Activated naive CD8-positive, alpha-beta T cell treated with anti-CD3 and anti-CD28 coated beads, Interleukin-2, amount 50 U/mL, for 24 hours (primary cell): ENCODE measurements around the gene COQ7.

ENCODE experiments used
- ATAC-seq: fragments of 150-1000 bp; cut with Tn5 transposase; one replicate; pipeline ENCODE4 v1.10.0; 2021
- DNase-seq: peaks from one replicate; pipeline ENCODE4 v3.0.0; 2021
- H3K27ac Mint-ChIP-seq: one replicate; pipeline ENCODE4 v1.8.0; 2021; ENCODE audit warnings: mild to moderate bottlenecking, mixed read lengths
- H3K27me3 Mint-ChIP-seq: one replicate; pipeline ENCODE4 v1.8.0; 2021; ENCODE audit warnings: mixed read lengths
- H3K36me3 Mint-ChIP-seq: one replicate; pipeline ENCODE4 v1.8.0; 2021; ENCODE audit warnings: low read depth, mixed read lengths
- H3K4me1 Mint-ChIP-seq: one replicate; pipeline ENCODE4 v1.8.0; 2021; ENCODE audit warnings: mixed read lengths
- H3K4me3 Mint-ChIP-seq: one replicate; pipeline ENCODE4 v1.8.0; 2021; ENCODE audit warnings: mild to moderate bottlenecking, moderate library complexity, mixed read lengths
- H3K9me3 Mint-ChIP-seq: one replicate; pipeline ENCODE4 v1.8.0; 2021; ENCODE audit warnings: mixed read lengths

The COQ7 gene

DNA sequence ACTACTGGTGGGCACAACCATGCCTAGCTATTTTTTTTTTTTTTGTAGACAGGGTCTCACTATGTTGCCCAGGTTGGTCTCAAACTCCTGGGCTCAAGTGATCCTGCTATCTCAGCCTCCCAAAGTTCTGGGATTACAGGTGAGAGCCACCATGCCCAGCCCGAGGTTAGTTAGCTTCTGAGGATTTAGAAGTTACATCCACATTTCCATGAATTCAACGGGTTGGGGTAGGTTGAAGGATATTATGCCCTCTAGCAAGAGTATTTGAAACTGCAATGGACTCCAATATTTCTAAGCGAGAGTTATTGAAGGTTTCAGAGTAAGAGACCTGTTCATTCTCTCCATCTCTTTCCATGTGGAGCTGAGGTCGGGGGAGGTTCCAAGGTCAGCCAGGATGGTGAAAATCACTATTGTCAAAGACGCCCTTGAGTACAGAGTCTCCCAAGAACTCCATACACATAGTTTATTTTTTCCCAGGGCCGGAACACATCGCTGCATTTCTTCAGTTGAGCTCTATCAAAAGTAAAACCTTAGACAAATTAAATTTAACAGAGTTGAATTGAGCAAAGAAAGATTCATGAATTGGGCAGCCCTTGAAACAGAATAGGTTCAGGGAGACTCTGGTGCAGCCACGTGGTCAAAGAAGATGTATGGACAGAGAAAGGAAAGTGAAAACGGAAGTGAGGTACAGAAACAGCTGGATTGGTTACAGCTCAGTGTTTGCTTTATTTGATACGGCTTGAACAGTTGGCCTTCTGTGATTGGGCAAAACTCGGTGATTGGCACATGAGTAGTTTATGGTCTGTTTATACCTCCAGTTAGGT is 27.3 kb downstream of the COQ7 start:
- H3K27me3 Mint-ChIP-seq, result peaks cover 7% of the 10 kb centered on the region
- ATAC-seq (peak; percentile 40), DNase-seq (no peak)
- peak overlapping the region; percentile 41 for H3K27ac Mint-ChIP-seq
- peaks cover 16% of the 10 kb centered on the region for H3K4me1 Mint-ChIP-seq
- H3K9me3 Mint-ChIP-seq, result peaks cover 23% of the 10 kb centered on the region
- peaks cover 3% of the 10 kb centered on the region for H3K36me3 Mint-ChIP-seq
- no peak overlapping the region for H3K4me3 Mint-ChIP-seq

GRCh38 chr16:19095654-19096053 is 28.2 kb downstream of the COQ7 start:
- Mint-ChIP-seq H3K9me3 (peaks cover 23% of the 10 kb centered on the region), H3K4me3 (no peak overlapping the region), H3K27ac (peak overlapping the region; percentile 18), H3K27me3 (peaks cover 7% of the 10 kb centered on the region), H3K4me1 (peaks cover 16% of the 10 kb centered on the region), H3K36me3 (peaks cover 3% of the 10 kb centered on the region)
- DNase-seq, result no peak
- ATAC-seq, result no peak

DNA sequence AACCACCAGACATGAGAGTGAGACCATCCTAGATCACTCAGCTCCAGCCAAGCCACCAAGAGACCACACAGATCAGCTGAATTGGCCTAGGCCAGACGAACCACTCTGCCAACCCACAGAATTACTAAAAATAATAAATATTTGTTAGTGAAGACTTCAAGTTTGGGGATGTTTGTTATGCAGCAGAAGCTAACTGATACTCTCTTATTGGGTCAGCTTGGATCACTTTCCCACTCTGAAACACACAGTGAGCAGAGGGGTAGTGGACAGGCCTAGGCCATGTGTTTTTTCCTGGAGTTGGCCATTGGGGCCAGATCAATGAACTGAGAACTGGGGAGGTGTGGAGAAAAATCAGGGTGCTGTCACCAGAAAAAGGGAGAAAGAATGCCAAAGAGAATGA is 30.8 kb downstream of the COQ7 start:
- no peak for DNase-seq
- no peak for ATAC-seq
- H3K9me3 Mint-ChIP-seq, result peaks cover 15% of the 10 kb centered on the region
- H3K36me3 Mint-ChIP-seq, result peaks cover 3% of the 10 kb centered on the region
- no peak overlapping the region for H3K4me3 Mint-ChIP-seq
- peaks cover 2% of the 10 kb centered on the region for H3K27me3 Mint-ChIP-seq
- no peak overlapping the region for H3K27ac Mint-ChIP-seq
- H3K4me1 Mint-ChIP-seq, result peaks cover 16% of the 10 kb centered on the region

- Mint-ChIP-seq H3K4me1 (peaks cover 3% of the 10 kb centered on the region), H3K4me3 (no peak overlapping the region), H3K27me3 (no peaks in the 10 kb centered on the region), H3K27ac (no peak overlapping the region), H3K36me3 (no peaks in the 10 kb centered on the region), H3K9me3 (peaks cover 8% of the 10 kb centered on the region)
- ATAC-seq, result no peak
- DNase-seq, result no peak
Measured at GRCh38 chr16:19102187-19102872, 34.9 kb downstream of the COQ7 start.

GRCh38 chr16:19104607-19105006 is 37.2 kb downstream of the COQ7 start:
- peaks cover 12% of the 10 kb centered on the region for H3K4me1 Mint-ChIP-seq
- no peak for DNase-seq
- no peaks in the 10 kb centered on the region for H3K9me3 Mint-ChIP-seq
- H3K27me3 Mint-ChIP-seq, result no peaks in the 10 kb centered on the region
- no peak overlapping the region for H3K4me3 Mint-ChIP-seq
- no peak for ATAC-seq
- no peaks in the 10 kb centered on the region for H3K36me3 Mint-ChIP-seq
- no peak overlapping the region for H3K27ac Mint-ChIP-seq

DNA sequence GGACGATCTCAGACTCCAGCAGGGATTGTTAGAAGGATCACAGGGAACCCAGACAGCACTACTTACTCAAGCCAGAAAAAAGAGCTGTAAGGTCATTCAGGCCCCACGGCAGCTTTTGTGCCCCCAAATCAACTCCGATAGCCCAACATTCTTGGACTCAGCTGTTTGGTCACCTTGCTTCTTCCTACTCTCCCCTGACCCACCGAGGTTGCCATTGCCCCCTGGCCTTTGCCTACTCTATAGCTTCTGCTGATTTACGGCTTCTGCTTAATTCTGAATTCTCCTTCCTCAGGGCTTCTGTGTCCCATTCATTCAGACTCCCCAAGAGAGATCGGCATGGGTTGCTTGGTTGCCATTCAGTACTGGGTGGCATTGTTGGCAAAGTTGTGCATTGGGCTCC is 37.7 kb downstream of the COQ7 start:
- Mint-ChIP-seq H3K36me3 (no peaks in the 10 kb centered on the region), H3K27ac (no peak overlapping the region), H3K27me3 (no peaks in the 10 kb centered on the region), H3K4me1 (peaks cover 12% of the 10 kb centered on the region), H3K9me3 (no peaks in the 10 kb centered on the region), H3K4me3 (no peak overlapping the region)
- DNase-seq (no peak), ATAC-seq (no peak)

- Mint-ChIP-seq H3K9me3 (no peaks in the 10 kb centered on the region), H3K4me3 (no peak overlapping the region), H3K27me3 (no peaks in the 10 kb centered on the region), H3K27ac (no peak overlapping the region), H3K4me1 (peaks cover 12% of the 10 kb centered on the region), H3K36me3 (no peaks in the 10 kb centered on the region)
- DNase-seq (no peak), ATAC-seq (no peak)
Measured at GRCh38 chr16:19105891-19106624, 38.6 kb downstream of the COQ7 start.

DNA sequence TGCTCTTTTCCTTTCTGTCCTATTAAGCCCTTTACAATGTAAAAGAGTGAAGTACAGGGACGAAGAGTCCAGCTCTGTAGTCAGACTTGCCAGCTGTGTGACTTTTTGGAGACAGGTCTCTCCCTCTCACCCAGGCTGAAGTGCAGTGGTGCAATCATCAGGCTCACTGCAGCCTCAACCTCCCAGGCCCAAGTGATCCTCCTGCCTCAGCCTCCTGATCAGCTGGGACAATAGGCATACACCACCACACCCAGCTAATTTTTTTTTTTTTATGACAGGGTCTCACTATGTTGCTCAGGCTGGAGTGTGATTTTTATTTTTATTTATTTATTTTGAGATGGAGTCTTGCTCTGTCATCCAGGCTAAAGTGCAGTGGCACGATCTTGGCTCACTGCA is 39.2 kb downstream of the COQ7 start:
- no peak for ATAC-seq
- DNase-seq, result no peak
- Mint-ChIP-seq H3K4me1 (peaks cover 12% of the 10 kb centered on the region), H3K4me3 (no peak overlapping the region), H3K27me3 (no peaks in the 10 kb centered on the region), H3K36me3 (no peaks in the 10 kb centered on the region), H3K27ac (no peak overlapping the region), H3K9me3 (no peaks in the 10 kb centered on the region)

DNA sequence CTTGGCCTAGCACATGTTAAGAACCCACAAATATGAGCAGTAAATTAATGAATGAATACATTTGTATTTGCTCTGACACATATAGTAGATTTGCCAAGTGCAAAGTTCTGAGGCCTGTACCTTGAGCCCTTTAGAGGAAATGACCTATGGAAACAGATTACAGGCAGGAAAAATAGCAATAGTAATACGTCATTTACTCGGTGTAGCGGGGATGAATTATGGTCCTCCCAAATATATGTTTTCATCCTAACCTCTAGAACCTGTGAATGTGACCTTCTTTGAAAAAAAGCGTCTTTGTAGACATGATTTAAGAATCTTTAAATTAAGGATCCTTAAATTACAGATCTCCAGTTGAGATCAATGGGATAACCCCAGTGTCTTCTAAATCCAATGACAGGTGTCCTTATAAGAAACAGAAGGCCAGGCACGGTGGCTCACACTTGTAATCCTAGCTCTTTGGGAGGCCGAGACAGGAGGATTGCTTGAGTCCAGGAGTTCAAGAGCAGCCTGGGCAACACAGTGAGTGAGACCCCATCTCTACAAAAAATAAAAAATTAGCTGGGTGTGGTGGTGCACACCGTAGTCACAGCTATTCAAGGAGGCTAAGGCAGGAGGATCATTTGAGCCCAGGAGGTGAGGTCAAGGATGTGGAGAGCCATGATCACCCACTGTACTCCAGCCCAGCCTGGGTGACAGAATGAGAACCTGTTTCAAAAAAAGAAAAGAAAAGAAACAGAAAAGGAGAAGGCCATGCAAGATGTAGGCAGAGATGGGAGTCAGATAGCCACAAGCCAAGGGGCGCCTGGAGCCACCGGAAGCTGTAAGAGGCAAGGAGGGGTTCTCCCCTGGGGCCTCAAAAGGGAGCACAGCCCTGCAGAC is 41.2 kb downstream of the COQ7 start:
- H3K4me1 Mint-ChIP-seq, result peaks cover 24% of the 10 kb centered on the region
- ATAC-seq (peak; percentile 33), DNase-seq (no peak)
- peaks cover 14% of the 10 kb centered on the region for H3K27me3 Mint-ChIP-seq
- H3K4me3 Mint-ChIP-seq, result no peak overlapping the region
- H3K9me3 Mint-ChIP-seq, result no peaks in the 10 kb centered on the region
- H3K27ac Mint-ChIP-seq, result no peak overlapping the region
- no peaks in the 10 kb centered on the region for H3K36me3 Mint-ChIP-seq

DNA sequence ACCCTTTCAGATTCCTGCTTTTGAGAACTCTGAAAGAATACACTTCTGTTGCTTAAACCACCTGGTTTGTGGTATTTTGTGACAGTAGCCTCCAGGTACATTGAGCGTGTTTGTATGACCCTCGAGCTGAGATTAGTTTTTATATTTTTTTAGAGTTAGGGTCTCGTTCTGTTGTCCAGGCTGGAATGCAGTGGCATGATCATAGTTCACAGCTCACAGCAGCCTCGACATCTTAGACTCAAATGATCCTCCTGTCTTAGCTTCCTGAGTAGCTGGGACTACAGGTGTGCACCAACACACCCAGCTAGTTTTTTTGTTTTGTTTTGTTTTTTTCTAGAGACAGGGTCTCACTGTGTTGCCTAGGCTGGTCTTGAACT is 41.9 kb downstream of the COQ7 start:
- no peaks in the 10 kb centered on the region for H3K9me3 Mint-ChIP-seq
- H3K27me3 Mint-ChIP-seq, result peaks cover 14% of the 10 kb centered on the region
- H3K27ac Mint-ChIP-seq, result no peak overlapping the region
- no peaks in the 10 kb centered on the region for H3K36me3 Mint-ChIP-seq
- H3K4me1 Mint-ChIP-seq, result peaks cover 24% of the 10 kb centered on the region
- no peak for DNase-seq
- H3K4me3 Mint-ChIP-seq, result no peak overlapping the region
- ATAC-seq, result no peak

DNA sequence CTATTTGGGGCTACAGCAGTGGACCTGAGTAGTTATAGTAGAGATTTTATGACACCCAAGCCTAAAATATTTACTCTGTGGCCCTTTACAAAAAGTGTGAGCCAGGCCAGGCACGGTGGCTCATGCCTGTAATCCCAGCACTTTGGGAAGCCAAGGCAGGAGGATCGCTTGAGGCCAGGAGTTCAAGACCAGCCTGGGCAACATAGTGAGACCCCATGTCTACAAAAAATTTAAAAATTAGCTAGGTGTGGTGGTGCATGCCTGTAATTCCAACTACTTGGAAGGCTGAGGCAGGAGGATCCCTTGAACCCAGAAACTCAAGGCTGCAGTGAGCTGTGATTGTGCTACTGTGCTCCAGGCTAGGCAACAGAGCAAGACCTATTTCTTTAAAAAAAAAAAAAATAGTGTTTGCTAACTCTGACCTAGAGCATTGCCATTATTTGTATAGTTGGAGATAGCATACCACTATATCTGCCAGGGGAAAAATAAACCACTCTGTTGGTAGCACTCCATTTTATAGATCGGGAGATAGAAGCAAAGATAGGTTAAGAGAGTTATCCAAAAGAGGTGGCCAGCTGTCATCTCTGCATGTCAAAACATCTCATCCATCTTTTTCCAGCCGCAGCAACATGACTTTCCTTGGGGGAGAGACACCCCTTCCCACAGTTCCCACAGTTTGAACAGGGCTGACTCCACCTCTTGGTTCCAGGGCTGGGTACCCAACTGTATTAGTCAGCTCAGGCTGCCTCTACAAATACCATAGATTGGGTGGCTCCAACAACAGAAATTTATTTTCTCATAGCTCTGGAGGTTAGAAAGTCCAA is 43.3 kb downstream of the COQ7 start:
- peaks cover 17% of the 10 kb centered on the region for H3K27me3 Mint-ChIP-seq
- no peak for DNase-seq
- H3K4me1 Mint-ChIP-seq, result peaks cover 24% of the 10 kb centered on the region
- no peak overlapping the region for H3K27ac Mint-ChIP-seq
- H3K4me3 Mint-ChIP-seq, result no peak overlapping the region
- ATAC-seq, result no peak
- H3K9me3 Mint-ChIP-seq, result no peaks in the 10 kb centered on the region
- H3K36me3 Mint-ChIP-seq, result no peaks in the 10 kb centered on the region

DNA sequence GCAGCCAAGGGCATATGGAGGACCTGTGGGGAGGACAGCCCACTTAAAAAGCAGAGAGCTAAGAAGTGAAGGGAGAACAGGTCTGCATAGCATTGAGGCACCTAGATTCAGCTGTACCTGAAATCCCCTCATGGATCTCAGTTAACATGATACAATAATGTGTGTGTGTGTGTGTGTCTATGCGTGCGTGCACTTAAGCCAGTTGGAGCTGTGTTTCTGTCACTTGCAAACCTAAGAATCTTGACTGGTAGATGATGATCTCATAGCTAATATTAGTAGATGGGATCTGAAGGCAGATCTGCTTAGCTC is 44.6 kb downstream of the COQ7 start:
- Mint-ChIP-seq H3K27me3 (peaks cover 21% of the 10 kb centered on the region), H3K4me3 (peak overlapping the region; percentile 19), H3K9me3 (no peaks in the 10 kb centered on the region), H3K4me1 (peaks cover 31% of the 10 kb centered on the region), H3K36me3 (no peaks in the 10 kb centered on the region), H3K27ac (no peak overlapping the region)
- ATAC-seq, result no peak
- DNase-seq, result no peak

- Mint-ChIP-seq H3K27ac (peak within 1 kb of the TSS; percentile 67), H3K9me3 (no peaks in the 10 kb centered on the region), H3K27me3 (peaks cover 27% of the 10 kb centered on the region), H3K4me3 (peak within 1 kb of the TSS; percentile 66), H3K36me3 (no peaks in the 10 kb centered on the region), H3K4me1 (peaks cover 35% of the 10 kb centered on the region)
- ATAC-seq (peak; percentile 26), DNase-seq (peak; percentile 39)
Measured at GRCh38 chr16:19113577-19114358, 46.4 kb downstream of the COQ7 start, which contains the start of gene ITPRIPL2. Gene ITPRIPL2 (plus strand): TSS chr16:19113964. CDS start chr16:19114462, 498 bp downstream.
